GM12878 (cell line): ENCODE results near the gene RECQL. TPM values are rescaled to one million over a fixed set of nuclear protein-coding genes. Genes with fewer than 3 reads are reported as not detected.

ENCODE experiments used
- ATAC-seq: fragments of 200-7000 bp; cut with Tn5 transposase; 3 replicates; pipeline ENCODE4 v1.9.1; 2020; ENCODE audit warnings: mild to moderate bottlenecking, moderate library complexity
- BruUV-seq: library from RNA; stranded (reverse); fragments of 400-500 nt; replicated peaks from 2 replicates; lab custom pipeline; 2021; lab: Mats Ljungman, UMichigan
- CTCF ChIA-PET: fragments of 300-600 bp; sonication (Branson Sonifier 250); formaldehyde crosslinking; extraction: SDS; loops from one replicate; lab custom pipeline; 2021; ENCODE audit warnings: inconsistent platforms; lab: Yijun Ruan, JAX
- POLR2A ChIA-PET: fragments of 350-600 bp; formaldehyde crosslinking; extraction: SDS; loops from one replicate; lab custom pipeline; 2021; ENCODE audit warnings: inconsistent platforms; lab: Charles Lee
- RAD21 ChIA-PET: fragments of 300-600 bp; sonication (Branson Sonifier 250); formaldehyde crosslinking; loops from one replicate; lab custom pipeline; 2023; ENCODE audit warnings: antibody characterized with exemption; ENCODE audit not compliant: unreplicated experiment; lab: Charles Lee
- SMC1A ChIA-PET: fragments of 300-600 bp; sonication (Branson Sonifier 250); formaldehyde crosslinking; loops from one replicate; lab custom pipeline; 2023; ENCODE audit not compliant: unreplicated experiment, uncharacterized antibody; lab: Charles Lee
- DNase-seq: peaks from one replicate; pipeline ENCODE4 v3.0.0-alpha.2; 2011; ENCODE audit warnings: low read depth, low spot score
- FAIRE-seq: peaks from 3 replicates; lab custom pipeline; 2011; peaks lifted over from hg19 to GRCh38; lab: Jason Lieb, UNC
- H2AFZ ChIP-seq: 2 replicates; pipeline ENCODE4 v1.6.0; 2011; ENCODE audit warnings: low read depth, low read length, control low read depth; ENCODE audit not compliant: control insufficient read depth
- H3K27ac ChIP-seq: 2 replicates; pipeline ENCODE4 v1.5.1; 2011; ENCODE audit warnings: control low read depth; ENCODE audit not compliant: control insufficient read depth, insufficient read depth
- H3K27me3 ChIP-seq, 2 experiments: replicated peaks in 1 of 2; 2 replicates each; pipeline versions ENCODE4 v1.6.0 to v1.6.1; 2011; ENCODE audit warnings: low read length in 1 of 2; ENCODE audit not compliant: control insufficient read depth in 2 of 2, insufficient read depth in 2 of 2
- H3K36me3 ChIP-seq, 2 experiments: 2 replicates each; pipeline ENCODE4 v1.5.1; 2011; ENCODE audit warnings: low read length in 1 of 2; ENCODE audit not compliant: control insufficient read depth in 2 of 2, insufficient read depth in 2 of 2
- H3K4me1 ChIP-seq: 2 replicates; pipeline ENCODE4 v1.6.1; 2011; ENCODE audit warnings: mild to moderate bottlenecking, low read length, moderate library complexity, mixed read lengths; ENCODE audit not compliant: control insufficient read depth, insufficient read depth
- H3K4me2 ChIP-seq: 2 replicates; pipeline ENCODE4 v1.6.0; 2011; ENCODE audit warnings: control low read depth; ENCODE audit not compliant: control insufficient read depth, insufficient read depth
- H3K4me3 ChIP-seq: fragments of 200-600 bp; sonication (generic); 2 replicates; pipeline ENCODE4 v1.5.1; 2016
- H3K79me2 ChIP-seq: 2 replicates; pipeline ENCODE4 v1.6.0; 2011; ENCODE audit warnings: low read length; ENCODE audit not compliant: control insufficient read depth, insufficient read depth
- H3K9ac ChIP-seq: 2 replicates; pipeline ENCODE4 v1.8.0; 2011; ENCODE audit warnings: low read length, control low read depth, mixed read lengths; ENCODE audit not compliant: control insufficient read depth, insufficient read depth
- H3K9me3 ChIP-seq: replicated peaks from 3 replicates; pipeline ENCODE4 v1.5.1; 2011; ENCODE audit warnings: mild to moderate bottlenecking, low read length; ENCODE audit not compliant: control insufficient read depth, insufficient read depth
- H4K20me1 ChIP-seq: 2 replicates; pipeline ENCODE4 v1.6.0; 2011; ENCODE audit not compliant: control insufficient read depth, insufficient read depth
- BCL11A ChIP-seq: IDR thresholded peaks from 2 replicates; pipeline ENCODE4 v1.6.1; 2011; ENCODE audit warnings: low read depth, low read length
- KDM1A ChIP-seq: fragments of 200-600 bp; sonication (generic); IDR thresholded peaks from 2 replicates; pipeline ENCODE4 v1.6.1; 2016; ENCODE audit warnings: borderline replicate concordance
- NR2F1 ChIP-seq: fragments of 450-650 bp; conservative IDR thresholded peaks from 2 replicates; pipeline ENCODE4 v1.6.1; 2017; ENCODE audit warnings: mild to moderate bottlenecking
- POU2F2 ChIP-seq: IDR thresholded peaks from 3 replicates; pipeline ENCODE4 v1.6.1; 2011; ENCODE audit warnings: low read depth, mild to moderate bottlenecking, low read length, borderline replicate concordance
- WGBS: methylation state at CpG from one replicate; pipeline ENCODE4 v1.1.6; 2016; ENCODE audit warnings: low lambda C conversion rate; ENCODE audit not compliant: insufficient replicate concordance, insufficient coverage; ENCODE audit errors: missing lambda C conversion rate; 5-methylcytosine and 5-hydroxymethylcytosine counted together
- in situ Hi-C: fragments of 300-500 bp; cut with MboI; formaldehyde crosslinking; loops from 9 replicates; pipeline ENCODE4 v1.14.3; 2018; ENCODE audit warnings: mixed read lengths
- intact Hi-C: fragments of 100-400 bp; cut with micrococcal nuclease; formaldehyde crosslinking; loops from one replicate; pipeline ENCODE4 v1.14.2; 2022; ENCODE audit not compliant: unreplicated experiment
- polyA plus RNA-seq, 11 experiments: library from polyadenylated mRNA; depleted of rRNA in 4 of 11; unstranded in 6 of 11; stranded (reverse) in 5 of 11; fragments of >200 nt; fragmentation: Nextera tagmentation in 4 of 11; fragmentation: Illumina TruSeq in 1 of 11; extraction: Ambion mirVana in 4 of 11; extraction: Trizol in 1 of 11; gene quantifications; 1 replicate in 1 of 11; 2 replicates in 10 of 11; pipeline versions ENCODE4 v1.2.1 to v1.2.3, GENCODE V29; 2011 to 2016; ENCODE audit warnings: inconsistent platforms in 2 of 11, missing spikeins in 2 of 11, low read depth in 1 of 11
- total RNA-seq, 4 experiments: library from RNA; depleted of rRNA in 3 of 4; stranded (reverse); fragments of >200 nt in 3 of 4; fragmentation: Illumina TruSeq in 1 of 4; extraction: Trizol in 1 of 4; gene quantifications; 2 replicates each; pipeline versions ENCODE4 v1.2.1 to v1.2.3, GENCODE V29; 2013 to 2021
- TF ChIP-seq, protein P1 (sequence below): IDR thresholded peaks from 2 replicates; pipeline ENCODE4 v1.6.1; 2012; ENCODE audit warnings: mild to moderate bottlenecking, low read depth, low read length
- TF ChIP-seq, protein P2 (sequence below): fragments of 450-650 bp; formaldehyde crosslinking; IDR thresholded peaks from 2 replicates; pipeline ENCODE4 v1.5.0; 2022; ENCODE audit warnings: mild to moderate bottlenecking, missing genetic modification characterization
- TF ChIP-seq, protein P3 (sequence below): fragments of 450-650 bp; IDR thresholded peaks from 2 replicates; pipeline ENCODE4 v1.6.1; 2017; ENCODE audit warnings: low read depth, mild to moderate bottlenecking, moderate library complexity

RECQL gene
- total and polyA plus RNA-seq, 10 of the 15 experiments (the other 5 are each of a cell fraction or from before 2014, with no cell fraction given): 47.4 to 130 (median 70.8) TPM

DNA sequence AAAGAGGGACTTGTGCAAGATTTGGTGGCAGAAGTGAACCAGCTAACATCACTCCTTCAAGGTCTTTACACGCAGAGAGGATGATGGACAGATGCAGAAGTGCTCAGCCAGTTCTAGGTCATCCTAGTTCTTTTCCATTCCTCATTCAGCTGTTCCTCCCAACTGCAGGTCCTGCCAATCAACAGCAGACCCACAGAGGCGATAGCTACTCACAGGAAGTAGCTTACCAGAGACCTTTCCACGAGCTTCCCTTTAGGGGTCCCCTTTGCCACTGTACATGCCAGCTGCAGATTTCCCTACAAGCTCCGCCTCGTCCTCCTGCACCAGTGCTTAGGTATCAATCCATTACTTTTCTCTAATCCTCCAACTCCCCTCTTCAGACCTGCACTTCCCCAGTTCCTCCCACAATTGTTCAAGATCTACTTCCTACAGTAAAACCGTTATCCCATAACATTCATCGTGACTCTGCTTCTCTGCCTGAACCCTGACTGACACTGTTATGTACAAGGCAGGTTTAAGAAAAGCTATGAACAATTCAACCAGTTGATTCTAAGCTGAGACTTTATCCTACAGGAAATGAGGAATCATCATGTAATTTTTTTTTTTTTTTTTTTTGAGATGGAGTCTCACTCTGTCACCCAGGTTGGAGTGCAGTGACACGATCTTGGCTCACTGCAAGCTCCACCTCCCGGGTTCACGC is 22.5 kb downstream of the RECQL start (continued):
- TF ChIP-seq, protein P1, sequence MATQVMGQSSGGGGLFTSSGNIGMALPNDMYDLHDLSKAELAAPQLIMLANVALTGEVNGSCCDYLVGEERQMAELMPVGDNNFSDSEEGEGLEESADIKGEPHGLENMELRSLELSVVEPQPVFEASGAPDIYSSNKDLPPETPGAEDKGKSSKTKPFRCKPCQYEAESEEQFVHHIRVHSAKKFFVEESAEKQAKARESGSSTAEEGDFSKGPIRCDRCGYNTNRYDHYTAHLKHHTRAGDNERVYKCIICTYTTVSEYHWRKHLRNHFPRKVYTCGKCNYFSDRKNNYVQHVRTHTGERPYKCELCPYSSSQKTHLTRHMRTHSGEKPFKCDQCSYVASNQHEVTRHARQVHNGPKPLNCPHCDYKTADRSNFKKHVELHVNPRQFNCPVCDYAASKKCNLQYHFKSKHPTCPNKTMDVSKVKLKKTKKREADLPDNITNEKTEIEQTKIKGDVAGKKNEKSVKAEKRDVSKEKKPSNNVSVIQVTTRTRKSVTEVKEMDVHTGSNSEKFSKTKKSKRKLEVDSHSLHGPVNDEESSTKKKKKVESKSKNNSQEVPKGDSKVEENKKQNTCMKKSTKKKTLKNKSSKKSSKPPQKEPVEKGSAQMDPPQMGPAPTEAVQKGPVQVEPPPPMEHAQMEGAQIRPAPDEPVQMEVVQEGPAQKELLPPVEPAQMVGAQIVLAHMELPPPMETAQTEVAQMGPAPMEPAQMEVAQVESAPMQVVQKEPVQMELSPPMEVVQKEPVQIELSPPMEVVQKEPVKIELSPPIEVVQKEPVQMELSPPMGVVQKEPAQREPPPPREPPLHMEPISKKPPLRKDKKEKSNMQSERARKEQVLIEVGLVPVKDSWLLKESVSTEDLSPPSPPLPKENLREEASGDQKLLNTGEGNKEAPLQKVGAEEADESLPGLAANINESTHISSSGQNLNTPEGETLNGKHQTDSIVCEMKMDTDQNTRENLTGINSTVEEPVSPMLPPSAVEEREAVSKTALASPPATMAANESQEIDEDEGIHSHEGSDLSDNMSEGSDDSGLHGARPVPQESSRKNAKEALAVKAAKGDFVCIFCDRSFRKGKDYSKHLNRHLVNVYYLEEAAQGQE: no peak
- TF ChIP-seq, protein P2, sequence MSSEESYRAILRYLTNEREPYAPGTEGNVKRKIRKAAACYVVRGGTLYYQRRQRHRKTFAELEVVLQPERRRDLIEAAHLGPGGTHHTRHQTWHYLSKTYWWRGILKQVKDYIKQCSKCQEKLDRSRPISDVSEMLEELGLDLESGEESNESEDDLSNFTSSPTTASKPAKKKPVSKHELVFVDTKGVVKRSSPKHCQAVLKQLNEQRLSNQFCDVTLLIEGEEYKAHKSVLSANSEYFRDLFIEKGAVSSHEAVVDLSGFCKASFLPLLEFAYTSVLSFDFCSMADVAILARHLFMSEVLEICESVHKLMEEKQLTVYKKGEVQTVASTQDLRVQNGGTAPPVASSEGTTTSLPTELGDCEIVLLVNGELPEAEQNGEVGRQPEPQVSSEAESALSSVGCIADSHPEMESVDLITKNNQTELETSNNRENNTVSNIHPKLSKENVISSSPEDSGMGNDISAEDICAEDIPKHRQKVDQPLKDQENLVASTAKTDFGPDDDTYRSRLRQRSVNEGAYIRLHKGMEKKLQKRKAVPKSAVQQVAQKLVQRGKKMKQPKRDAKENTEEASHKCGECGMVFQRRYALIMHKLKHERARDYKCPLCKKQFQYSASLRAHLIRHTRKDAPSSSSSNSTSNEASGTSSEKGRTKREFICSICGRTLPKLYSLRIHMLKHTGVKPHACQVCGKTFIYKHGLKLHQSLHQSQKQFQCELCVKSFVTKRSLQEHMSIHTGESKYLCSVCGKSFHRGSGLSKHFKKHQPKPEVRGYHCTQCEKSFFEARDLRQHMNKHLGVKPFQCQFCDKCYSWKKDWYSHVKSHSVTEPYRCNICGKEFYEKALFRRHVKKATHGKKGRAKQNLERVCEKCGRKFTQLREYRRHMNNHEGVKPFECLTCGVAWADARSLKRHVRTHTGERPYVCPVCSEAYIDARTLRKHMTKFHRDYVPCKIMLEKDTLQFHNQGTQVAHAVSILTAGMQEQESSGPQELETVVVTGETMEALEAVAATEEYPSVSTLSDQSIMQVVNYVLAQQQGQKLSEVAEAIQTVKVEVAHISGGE (CRISPR knock-in tag): no peak

DNA sequence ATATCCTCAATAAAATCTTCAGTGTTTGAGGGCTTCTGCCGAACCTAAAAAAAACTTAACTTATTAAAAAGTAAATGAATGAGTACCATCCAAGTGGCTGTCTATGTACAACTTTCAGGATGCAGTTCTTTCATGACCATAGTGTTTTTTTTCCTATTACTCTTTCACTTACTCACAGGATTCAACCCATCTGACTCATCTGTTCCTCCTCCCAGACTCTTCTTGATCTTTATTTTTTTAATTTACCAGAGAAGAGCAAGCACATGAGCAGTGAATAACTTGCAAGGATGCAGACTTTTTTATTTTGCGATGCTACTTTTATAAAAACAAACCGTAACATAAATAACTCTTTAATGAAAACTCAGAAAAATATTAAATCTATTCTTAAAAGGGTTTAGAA is 24.5 kb downstream of the RECQL start:
- H3K27me3 ChIP-seq: no peaks in the 10 kb centered on the region
- in situ Hi-C loops (no loop called here), intact Hi-C loops (no loop called here)
- no peaks in the 10 kb centered on the region for H4K20me1 ChIP-seq
- no peak for FAIRE-seq
- H3K4me1 ChIP-seq: no peaks in the 10 kb centered on the region
- no peak overlapping the region for H3K9ac ChIP-seq
- RAD21 ChIA-PET: no interaction called here
- no peak overlapping the region for H3K4me3 ChIP-seq
- peaks cover 8 to 25% of the 10 kb centered on the region in 2 experiments for H3K36me3 ChIP-seq
- no peaks in the 10 kb centered on the region for H3K9me3 ChIP-seq
- POLR2A ChIA-PET: no interaction called here
- CTCF ChIA-PET: interaction anchor here (0.6 to 1.0 kb wide), 2 partner anchors 39 to 104 kb away, joined by 3 read pairs; partner anchors contain the start of genes IAPP and PYROXD1
- no TSS peak for BruUV-seq
- no peak overlapping the region for H3K27ac ChIP-seq
- no peak for TF ChIP-seq BCL11A
- no peak for TF ChIP-seq KDM1A
- no peak for TF ChIP-seq NR2F1
- TF ChIP-seq, protein P3, sequence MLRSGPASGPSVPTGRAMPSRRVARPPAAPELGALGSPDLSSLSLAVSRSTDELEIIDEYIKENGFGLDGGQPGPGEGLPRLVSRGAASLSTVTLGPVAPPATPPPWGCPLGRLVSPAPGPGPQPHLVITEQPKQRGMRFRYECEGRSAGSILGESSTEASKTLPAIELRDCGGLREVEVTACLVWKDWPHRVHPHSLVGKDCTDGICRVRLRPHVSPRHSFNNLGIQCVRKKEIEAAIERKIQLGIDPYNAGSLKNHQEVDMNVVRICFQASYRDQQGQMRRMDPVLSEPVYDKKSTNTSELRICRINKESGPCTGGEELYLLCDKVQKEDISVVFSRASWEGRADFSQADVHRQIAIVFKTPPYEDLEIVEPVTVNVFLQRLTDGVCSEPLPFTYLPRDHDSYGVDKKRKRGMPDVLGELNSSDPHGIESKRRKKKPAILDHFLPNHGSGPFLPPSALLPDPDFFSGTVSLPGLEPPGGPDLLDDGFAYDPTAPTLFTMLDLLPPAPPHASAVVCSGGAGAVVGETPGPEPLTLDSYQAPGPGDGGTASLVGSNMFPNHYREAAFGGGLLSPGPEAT: no peak
- TF ChIP-seq POU2F2: no peak
- no peak for DNase-seq
- SMC1A ChIA-PET: no interaction called here
- H2AFZ ChIP-seq: no peak overlapping the region
- WGBS: 96% methylated on average over 3 of the region's 3 CpGs
- no peak for ATAC-seq
- H3K79me2 ChIP-seq: no peaks in the 10 kb centered on the region
- H3K4me2 ChIP-seq: no peak overlapping the region
